HG02885 (cell line): ENCODE data around the gene KCNT1.

Source experiments
- ATAC-seq: cut with Tn5 transposase; IDR thresholded peaks from one replicate; pipeline ENCODE4 v1.9.1; 2021; ENCODE audit warnings: mild to moderate bottlenecking; ENCODE audit not compliant: unreplicated experiment, poor library complexity

KCNT1 gene

GRCh38 chr9:135792268-135793128 lies 90.5 kb downstream of the KCNT1 start:
- no peak for ATAC-seq

GRCh38 chr9:135793221-135794056 lies 91.5 kb downstream of the KCNT1 start:
- no peak for ATAC-seq

GRCh38 chr9:135794057-135794335 lies 92.0 kb downstream of the KCNT1 start:
- ATAC-seq, result no peak

GRCh38 chr9:135794361-135794885 lies 92.4 kb downstream of the KCNT1 start:
- ATAC-seq, result no peak

- no peak for ATAC-seq
These were observed 93.4 kb downstream of the KCNT1 start for GRCh38 chr9:135795391-135795790.

GRCh38 chr9:135796784-135797485 lies 95.0 kb downstream of the KCNT1 start:
- no peak for ATAC-seq

GRCh38 chr9:135797507-135798262 lies 95.7 kb downstream of the KCNT1 start:
- ATAC-seq, result no peak

GRCh38 chr9:135798263-135798585 lies 96.2 kb downstream of the KCNT1 start:
- ATAC-seq, result no peak

GRCh38 chr9:135799261-135799660 lies 97.3 kb downstream of the KCNT1 start:
- no peak for ATAC-seq

GRCh38 chr9:135801070-135801469 lies 99.1 kb downstream of the KCNT1 start:
- ATAC-seq, result no peak

- ATAC-seq, result no peak
These were observed 101.0 kb downstream of the KCNT1 start for GRCh38 chr9:135802876-135803419.

GRCh38 chr9:135803441-135803840 lies 101.5 kb downstream of the KCNT1 start:
- ATAC-seq, result no peak

GRCh38 chr9:135804581-135805421 lies 102.8 kb downstream of the KCNT1 start:
- no peak for ATAC-seq

- no peak for ATAC-seq
These were observed 103.5 kb downstream of the KCNT1 start for GRCh38 chr9:135805422-135806022.

- no peak for ATAC-seq
These were observed 107.2 kb downstream of the KCNT1 start for GRCh38 chr9:135809166-135809565.

- ATAC-seq, result no peak
These were observed 109.0 kb downstream of the KCNT1 start for GRCh38 chr9:135810806-135811575.

- ATAC-seq, result no peak
These were observed 109.8 kb downstream of the KCNT1 start for GRCh38 chr9:135811801-135812200.

GRCh38 chr9:135812961-135813360 lies 111.0 kb downstream of the KCNT1 start:
- ATAC-seq, result no peak
